ENCODE results near the gene PRICKLE2. TPM values are rescaled to one million over a fixed set of nuclear protein-coding genes. Genes with fewer than 3 reads are reported as not detected.
A peak's percentile ranks its signal among the peaks of the same experiment; 100 is the strongest.

Gene PRICKLE2
- polyA plus RNA-seq, 2 of the 4 experiments (the other 2 are of a cell fraction) = 5.3 to 6.3 TPM

- no peak for ATAC-seq
- peak overlapping the region in 1 of 2 experiments; percentile 43; a peak in 2 of 6 replicates for H3K27ac ChIP-seq
- no peak for DNase-seq (ENCODE audit: low read depth in 1 of 2, low spot score in 1 of 2)
- peaks cover 27% of the 10 kb centered on the region; the same call in 2 of the 3 replicates for H3K4me1 ChIP-seq
- FAIRE-seq = no peak
- ChIA-PET CTCF (interaction anchor here (0.8 to 1.1 kb wide), 3 partner anchors 74 to 310 kb away, joined by 3 to 4 read pairs (median 3); no protein-coding TSS in a partner anchor), POLR2A (no interaction called here)
- H3K4me3 ChIP-seq = no peak overlapping the region
- WGBS (ENCODE audit: missing lambda C conversion rate) = 76% methylated on average over 6 of the region's 6 CpGs
- H3K9me3 ChIP-seq = peaks cover 7% of the 10 kb centered on the region; the same call in 1 of the 3 replicates
- TF ChIP-seq ZSCAN20 (CRISPR knock-in tag; IDR thresholded peaks at IDR 0.05) (no peak), PHF8 (IDR thresholded peaks at IDR 0.05; ENCODE audit: borderline replicate concordance, low read depth) (no peak), RCOR1 (IDR thresholded peaks at IDR 0.05; ENCODE audit: low read depth, low read length) (no peak), HMGXB4 (CRISPR knock-in tag; IDR thresholded peaks at IDR 0.05; ENCODE audit: borderline replicate concordance) (no peak), NFE2L2 (conservative IDR thresholded peaks at IDR 0.05; ENCODE audit: low read length) (no peak), HDAC2 (IDR thresholded peaks at IDR 0.05) (no peak), CHD4 (IDR thresholded peaks at IDR 0.05; ENCODE audit: borderline replicate concordance) (no peak), HES2 (IDR thresholded peaks at IDR 0.05) (no peak), NR3C1 (IDR thresholded peaks at IDR 0.05) (no peak), EP300 (IDR thresholded peaks at IDR 0.05) (no peak), HEYL (CRISPR knock-in tag; IDR thresholded peaks at IDR 0.05) (no peak), ESRRA (IDR thresholded peaks at IDR 0.05; ENCODE audit: borderline replicate concordance, low read length) (no peak), CTCF (IDR thresholded peaks at IDR 0.05) (no peak), TFCP2L1 (CRISPR knock-in tag; IDR thresholded peaks at IDR 0.05) (no peak), HOXB5 (CRISPR knock-in tag; IDR thresholded peaks at IDR 0.05) (no peak), TP53 (CRISPR knock-in tag; IDR thresholded peaks at IDR 0.05) (no peak), SREBF2 (IDR thresholded peaks at IDR 0.05) (no peak), HOXB13 (CRISPR knock-in tag; IDR thresholded peaks at IDR 0.05; ENCODE audit: low read depth) (no peak), BCL3 (IDR thresholded peaks at IDR 0.05) (no peak), USF2 (IDR thresholded peaks at IDR 0.05) (no peak)
- H3K4me2 ChIP-seq = no peak overlapping the region
These were observed 50.9 kb downstream of the PRICKLE2 start for GRCh38 chr3:64174328-64174727.

- 89% methylated on average over 5 of the region's 5 CpGs for WGBS (ENCODE audit: missing lambda C conversion rate)
- H3K4me3 ChIP-seq = no peak overlapping the region
- peak overlapping the region in 1 of 2 experiments; percentile 25; a peak in 1 of 6 replicates for H3K27ac ChIP-seq
- DNase-seq (ENCODE audit: low read depth in 1 of 2, low spot score in 1 of 2) = no peak
- H3K4me1 ChIP-seq = peaks cover 20% of the 10 kb centered on the region; the same call in 2 of the 3 replicates
- no peak overlapping the region for H3K4me2 ChIP-seq
- ChIA-PET POLR2A (no interaction called here), CTCF (interaction anchor here (0.6 to 1.1 kb wide), 5 partner anchors 11 to 310 kb away, joined by 3 read pairs; no protein-coding TSS in a partner anchor)
- ATAC-seq = no peak
- no peak for TF ChIP-seq CBX8 (IDR thresholded peaks at IDR 0.05)
- peaks cover 7% of the 10 kb centered on the region; the same call in 1 of the 3 replicates for H3K9me3 ChIP-seq
- no peak for FAIRE-seq
These were observed 51.7 kb downstream of the PRICKLE2 start for GRCh38 chr3:64173563-64173962.
